HG02571 (cell line): ENCODE results near the gene IL17A.

Experiments
- ATAC-seq: cut with Tn5 transposase; IDR thresholded peaks from one replicate; pipeline ENCODE4 v1.9.1; 2021; ENCODE audit warnings: mild to moderate bottlenecking, moderate library complexity; ENCODE audit not compliant: unreplicated experiment

IL17A gene

GRCh38 chr6:52210227-52210626 is 24.1 kb downstream of the IL17A start:
- peak; percentile 79 for ATAC-seq

DNA sequence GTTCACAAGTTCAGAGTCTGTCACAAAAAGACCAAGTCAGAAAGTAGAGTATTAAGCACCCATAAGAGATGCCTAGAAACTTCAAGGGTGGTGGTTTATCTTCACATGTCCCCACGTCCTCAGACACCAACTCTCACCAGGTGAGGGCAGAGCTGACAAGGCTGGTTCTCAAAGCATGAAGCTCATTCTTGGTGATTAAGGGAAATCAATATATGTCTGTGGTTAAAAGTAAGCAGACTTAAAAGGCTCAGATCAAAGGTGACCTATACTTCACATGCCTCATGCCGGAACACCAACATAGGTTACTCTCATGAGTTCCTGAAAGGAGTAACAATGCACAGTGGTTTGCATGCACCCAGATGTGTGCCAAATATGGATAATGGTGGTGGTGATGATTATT is 27.0 kb downstream of the IL17A start:
- ATAC-seq = no peak

DNA sequence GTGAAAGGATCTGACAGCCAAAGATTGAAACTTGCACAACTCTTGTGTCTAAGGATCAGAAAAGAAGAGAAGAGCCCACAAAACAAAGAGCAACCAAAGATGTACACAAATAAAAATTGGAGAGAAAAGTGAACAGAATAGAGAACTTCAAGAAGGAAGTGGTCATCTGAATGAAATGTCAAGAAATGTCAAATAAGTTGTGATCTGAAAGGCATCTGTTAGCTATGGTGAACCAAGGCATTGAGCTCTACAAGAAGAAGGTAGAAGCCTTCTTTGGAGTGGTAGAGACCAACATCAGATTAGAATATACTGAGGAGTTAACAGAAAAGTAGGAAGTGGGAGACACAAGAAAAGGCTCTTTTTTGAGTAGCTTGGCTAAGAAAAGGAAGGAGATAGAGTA is 29.6 kb downstream of the IL17A start:
- ATAC-seq = no peak

GRCh38 chr6:52216932-52217575 is 30.9 kb downstream of the IL17A start:
- ATAC-seq = no peak

GRCh38 chr6:52217761-52218160 is 31.6 kb downstream of the IL17A start:
- no peak for ATAC-seq

GRCh38 chr6:52221302-52221701 is 35.1 kb downstream of the IL17A start:
- ATAC-seq = no peak

- peak; percentile 100 for ATAC-seq
Observed at GRCh38 chr6:52227495-52227894, 41.3 kb downstream of the IL17A start.

DNA sequence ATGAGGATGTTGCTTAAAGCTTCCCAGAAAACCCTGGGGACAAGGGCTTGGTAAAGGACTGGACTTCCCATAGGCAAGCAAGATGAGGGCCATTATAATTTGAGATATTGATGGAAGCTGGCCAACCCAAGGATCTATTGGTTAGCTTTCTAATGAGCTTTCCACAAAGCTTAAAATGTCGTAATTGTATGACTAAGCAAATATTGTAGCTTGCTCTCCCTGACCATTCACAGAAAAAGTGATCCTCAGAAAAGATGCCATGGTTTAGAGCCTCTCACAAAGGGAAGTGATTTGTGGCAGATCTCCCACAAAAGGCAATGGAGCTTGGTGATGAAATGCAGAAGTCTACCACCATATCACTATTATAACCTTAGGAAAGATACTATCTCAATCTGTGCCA is 44.5 kb downstream of the IL17A start:
- no peak for ATAC-seq

GRCh38 chr6:52231406-52232127 is 45.4 kb downstream of the IL17A start:
- ATAC-seq = no peak

GRCh38 chr6:52233005-52233404 is 46.8 kb downstream of the IL17A start:
- ATAC-seq = no peak

GRCh38 chr6:52233975-52234823 is 48.0 kb downstream of the IL17A start:
- peak; percentile 77 for ATAC-seq
